ENCODE measurements around the gene DYRK1A.

DNA sequence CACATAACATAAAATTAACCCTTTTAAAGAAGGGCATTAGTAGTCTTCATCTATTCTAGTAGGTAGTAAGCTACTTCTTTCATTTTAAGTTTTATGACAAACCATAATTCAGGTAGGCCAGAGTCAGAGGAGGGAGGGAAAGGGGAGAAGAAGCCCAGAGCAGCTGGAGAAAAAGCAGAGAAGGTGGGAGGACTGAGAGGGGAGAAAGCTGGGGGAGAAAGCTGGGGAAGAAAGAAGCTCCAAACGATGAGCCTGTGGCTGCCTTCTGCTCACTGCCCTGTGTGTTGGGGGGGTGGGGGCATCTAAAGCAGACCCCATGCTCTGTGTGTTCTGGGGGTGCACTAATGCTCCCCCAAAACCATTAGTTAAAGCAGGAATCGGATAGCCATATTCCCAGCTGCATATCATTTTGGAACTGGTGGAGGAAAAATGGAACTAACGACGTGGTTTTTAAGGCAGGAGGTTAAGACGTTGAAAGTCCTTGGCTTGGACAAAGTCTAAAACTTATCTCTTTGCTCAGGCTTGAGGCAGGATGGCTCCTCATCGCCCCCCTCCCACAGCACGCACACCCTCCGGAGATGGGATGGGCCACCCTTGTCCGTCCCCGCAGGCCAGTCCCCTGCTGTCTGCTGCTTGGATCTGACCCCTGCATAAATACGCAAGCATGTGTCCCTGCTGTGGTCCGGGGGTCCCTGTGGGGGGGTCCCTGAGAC, 184.2 kb downstream of the DYRK1A start:
- TF ChIP-seq, protein P1, sequence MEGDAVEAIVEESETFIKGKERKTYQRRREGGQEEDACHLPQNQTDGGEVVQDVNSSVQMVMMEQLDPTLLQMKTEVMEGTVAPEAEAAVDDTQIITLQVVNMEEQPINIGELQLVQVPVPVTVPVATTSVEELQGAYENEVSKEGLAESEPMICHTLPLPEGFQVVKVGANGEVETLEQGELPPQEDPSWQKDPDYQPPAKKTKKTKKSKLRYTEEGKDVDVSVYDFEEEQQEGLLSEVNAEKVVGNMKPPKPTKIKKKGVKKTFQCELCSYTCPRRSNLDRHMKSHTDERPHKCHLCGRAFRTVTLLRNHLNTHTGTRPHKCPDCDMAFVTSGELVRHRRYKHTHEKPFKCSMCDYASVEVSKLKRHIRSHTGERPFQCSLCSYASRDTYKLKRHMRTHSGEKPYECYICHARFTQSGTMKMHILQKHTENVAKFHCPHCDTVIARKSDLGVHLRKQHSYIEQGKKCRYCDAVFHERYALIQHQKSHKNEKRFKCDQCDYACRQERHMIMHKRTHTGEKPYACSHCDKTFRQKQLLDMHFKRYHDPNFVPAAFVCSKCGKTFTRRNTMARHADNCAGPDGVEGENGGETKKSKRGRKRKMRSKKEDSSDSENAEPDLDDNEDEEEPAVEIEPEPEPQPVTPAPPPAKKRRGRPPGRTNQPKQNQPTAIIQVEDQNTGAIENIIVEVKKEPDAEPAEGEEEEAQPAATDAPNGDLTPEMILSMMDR (conservative IDR thresholded peaks at IDR 0.05; ENCODE audit: low read length) = no peak
- TF ChIP-seq EZH2phosphoT487 (IDR thresholded peaks at IDR 0.05; ENCODE audit: borderline replicate concordance) = no peak
